H1 (cell line): Measurements from ENCODE around the gene TSHR. TPM values are rescaled to one million over a fixed set of nuclear protein-coding genes. Genes with fewer than 3 reads are reported as not detected.

Experiments used
- CTCF ChIA-PET: fragments of 300-600 bp; sonication (Branson Sonifier 250); formaldehyde crosslinking; loops from one replicate; lab custom pipeline; 2021; ENCODE audit not compliant: partially characterized antibody; lab: Charles Lee
- POLR2A ChIA-PET: fragments of 300-600 bp; sonication (Branson Sonifier 250); formaldehyde crosslinking; loops from one replicate; lab custom pipeline; 2021; ENCODE audit warnings: inconsistent platforms; ENCODE audit not compliant: partially characterized antibody; lab: Charles Lee
- DNase-seq, 2 experiments: peaks; one replicate each; pipeline versions ENCODE4 v3.0.0 to v3.0.0-alpha.2; 2010 to 2022; ENCODE audit warnings: low spot score in 2 of 2, low read depth in 1 of 2, mixed read lengths in 1 of 2
- FAIRE-seq: peaks from 2 replicates; lab custom pipeline; 2011; peaks lifted over from hg19 to GRCh38; lab: Jason Lieb, UNC
- H2AFZ ChIP-seq: 2 replicates; pipeline ENCODE4 v1.8.1; 2012; ENCODE audit warnings: low read length, inconsistent platforms
- H2AK5ac ChIP-seq: 2 replicates; pipeline ENCODE4 v1.6.1; 2013; ENCODE audit warnings: low read depth, low read length
- H2BK120ac ChIP-seq: replicated peaks from 2 replicates; pipeline ENCODE3; 2013; ENCODE audit warnings: low read depth, low read length, inconsistent platforms
- H2BK12ac ChIP-seq: 2 replicates; pipeline ENCODE4 v1.6.1; 2013; ENCODE audit warnings: low read depth, low read length
- H2BK15ac ChIP-seq: 2 replicates; pipeline ENCODE4 v1.6.1; 2013; ENCODE audit warnings: low read length
- H2BK20ac ChIP-seq: 2 replicates; pipeline ENCODE4 v1.6.1; 2013; ENCODE audit warnings: low read length
- H2BK5ac ChIP-seq: 2 replicates; pipeline ENCODE4 v1.6.1; 2013; ENCODE audit warnings: low read depth, low read length
- H3K14ac ChIP-seq: 2 replicates; pipeline ENCODE4 v1.6.1; 2013; ENCODE audit warnings: inconsistent platforms; ENCODE audit not compliant: insufficient read length
- H3K18ac ChIP-seq: 2 replicates; pipeline ENCODE4 v1.6.1; 2013; ENCODE audit warnings: low read length; ENCODE audit errors: extremely low read depth
- H3K23ac ChIP-seq: 2 replicates; pipeline ENCODE4 v1.6.1; 2013; ENCODE audit warnings: inconsistent platforms; ENCODE audit not compliant: insufficient read length
- H3K23me2 ChIP-seq: 2 replicates; pipeline ENCODE4 v1.6.1; 2013; ENCODE audit warnings: low read depth, low read length
- H3K27ac ChIP-seq: 2 replicates; pipeline ENCODE4 v1.6.1; 2011; ENCODE audit warnings: low read depth, low read length, inconsistent platforms
- H3K27me3 ChIP-seq, 4 experiments: replicated peaks in 1 of 4; 1 replicate in 1 of 4; 2 replicates in 3 of 4; pipeline versions ENCODE4 v1.6.1 to v1.8.1; 2011 to 2013; ENCODE audit warnings: low read length in 3 of 4, mild to moderate bottlenecking in 3 of 4, inconsistent platforms in 2 of 4, mixed read lengths in 2 of 4, moderate library complexity in 1 of 4; ENCODE audit not compliant: control insufficient read depth in 3 of 4, insufficient read depth in 3 of 4; ENCODE audit errors: extremely low read depth in 1 of 4
- H3K36me3 ChIP-seq, 4 experiments: 2 replicates each; pipeline versions ENCODE4 v1.6.1 to v1.8.1; 2011 to 2013; ENCODE audit warnings: mild to moderate bottlenecking in 4 of 4, low read length in 3 of 4, moderate library complexity in 2 of 4, control low read depth in 1 of 4, inconsistent platforms in 1 of 4; ENCODE audit not compliant: insufficient read depth in 4 of 4, control insufficient read depth in 2 of 4
- H3K4ac ChIP-seq: replicated peaks from 2 replicates; pipeline ENCODE3; 2013; ENCODE audit warnings: low read length, low read depth, mixed read lengths, inconsistent platforms; ENCODE audit not compliant: insufficient read length
- H3K4me1 ChIP-seq, 4 experiments: replicated peaks in 1 of 4; 1 replicate in 1 of 4; 2 replicates in 3 of 4; pipeline versions ENCODE4 v1.6.1 to v1.8.1; 2011 to 2013; ENCODE audit warnings: low read length in 3 of 4, inconsistent platforms in 2 of 4, mixed read lengths in 1 of 4; ENCODE audit not compliant: insufficient read depth in 4 of 4, control insufficient read depth in 3 of 4
- H3K4me2 ChIP-seq, 2 experiments: 2 replicates each; pipeline versions ENCODE4 v1.6.1 to v1.8.1; 2011 to 2013; ENCODE audit warnings: low read depth in 2 of 2, low read length in 2 of 2, control low read depth in 1 of 2, inconsistent platforms in 1 of 2, mild to moderate bottlenecking in 1 of 2; ENCODE audit not compliant: insufficient read depth in 1 of 2
- H3K4me3 ChIP-seq, 4 experiments: fragments of 200-600, 300-600 bp in 1 of 4; sonication (generic), shearing (Covaris generic), sonication (Bioruptor Twin) in 1 of 4; 2 replicates each; pipeline versions ENCODE4 v1.5.1 to v1.8.1; 2011 to 2016; ENCODE audit warnings: low read length in 4 of 4, low read depth in 3 of 4, control low read depth in 2 of 4, inconsistent platforms in 2 of 4, mild to moderate bottlenecking in 2 of 4, mixed read lengths in 1 of 4, moderate library complexity in 1 of 4; ENCODE audit not compliant: insufficient read depth in 2 of 4; ENCODE audit errors: extremely low read depth in 1 of 4
- H3K56ac ChIP-seq: replicated peaks from 2 replicates; pipeline ENCODE3; 2013; ENCODE audit warnings: low read depth, mild to moderate bottlenecking, mixed read lengths, low read length, inconsistent platforms; ENCODE audit not compliant: insufficient read length
- H3K79me1 ChIP-seq: 2 replicates; pipeline ENCODE4 v1.6.1; 2013; ENCODE audit warnings: low read depth, low read length, control low read depth
- H3K79me2 ChIP-seq, 2 experiments: 2 replicates each; pipeline versions ENCODE4 v1.6.1 to v1.8.1; 2012 to 2013; ENCODE audit warnings: low read length in 2 of 2, mild to moderate bottlenecking in 2 of 2, inconsistent platforms in 1 of 2; ENCODE audit not compliant: insufficient read depth in 2 of 2, control insufficient read depth in 1 of 2
- H3K9ac ChIP-seq, 4 experiments: replicated peaks in 1 of 4; 1 replicate in 1 of 4; 2 replicates in 3 of 4; pipeline versions ENCODE4 v1.6.1 to v1.8.1; 2011 to 2013; ENCODE audit warnings: low read depth in 3 of 4, low read length in 3 of 4, control low read depth in 2 of 4, mild to moderate bottlenecking in 2 of 4, moderate library complexity in 2 of 4, inconsistent platforms in 1 of 4; ENCODE audit errors: extremely low read depth in 1 of 4
- H3K9me3 ChIP-seq, 2 experiments: 2 replicates each; pipeline versions ENCODE4 v1.6.1 to v1.8.1; 2012 to 2013; ENCODE audit warnings: mild to moderate bottlenecking in 2 of 2, moderate library complexity in 2 of 2, control low read depth in 1 of 2, inconsistent platforms in 1 of 2, low read depth in 1 of 2, low read length in 1 of 2, mixed read lengths in 1 of 2; ENCODE audit not compliant: insufficient read depth in 2 of 2
- H4K20me1 ChIP-seq, 2 experiments: replicated peaks in 1 of 2; 2 replicates each; pipeline versions ENCODE3 to v1.8.1; 2011 to 2013; ENCODE audit warnings: inconsistent platforms in 2 of 2, low read length in 2 of 2, mild to moderate bottlenecking in 1 of 2; ENCODE audit not compliant: insufficient read depth in 2 of 2, control insufficient read depth in 1 of 2
- H4K5ac ChIP-seq: 2 replicates; pipeline ENCODE4 v1.6.1; 2013; ENCODE audit warnings: low read length, low read depth, mixed read lengths, inconsistent platforms; ENCODE audit not compliant: insufficient read length
- H4K8ac ChIP-seq: 2 replicates; pipeline ENCODE4 v1.8.0; 2013; ENCODE audit warnings: mild to moderate bottlenecking, moderate library complexity, low read length, inconsistent platforms; ENCODE audit not compliant: insufficient read depth; ENCODE audit errors: extremely low read depth
- H4K91ac ChIP-seq: replicated peaks from 2 replicates; pipeline ENCODE3; 2013; ENCODE audit warnings: low read length, mixed read lengths, inconsistent platforms; ENCODE audit not compliant: insufficient read length
- ASH2L ChIP-seq: fragments of 200-600, 300-600 bp; sonication (generic); IDR thresholded peaks from one replicate; pipeline ENCODE4 v1.7.1; 2017; ENCODE audit warnings: low read length
- BCL11A ChIP-seq, 2 experiments: IDR thresholded peaks; one replicate each; pipeline ENCODE4 v1.6.1; 2011; ENCODE audit warnings: low read depth in 2 of 2, low read length in 2 of 2, mild to moderate bottlenecking in 2 of 2
- CREB1 ChIP-seq: IDR thresholded peaks from 2 replicates; pipeline ENCODE4 v1.6.1; 2012; ENCODE audit warnings: inconsistent platforms
- HDAC2 ChIP-seq, 2 experiments: fragments of 300-600 bp in 1 of 2; sonication (generic) in 1 of 2; IDR thresholded peaks; 2 replicates each; pipeline ENCODE4 v1.6.1; 2011 to 2012; ENCODE audit warnings: low read depth in 2 of 2, low read length in 2 of 2, mild to moderate bottlenecking in 2 of 2, moderate library complexity in 2 of 2, borderline replicate concordance in 1 of 2, inconsistent platforms in 1 of 2
- JUN ChIP-seq: IDR thresholded peaks from 2 replicates; pipeline ENCODE4 v1.6.1; 2011; ENCODE audit warnings: low read depth, mild to moderate bottlenecking, improper control_type of control experiment, low read length
- KDM1A ChIP-seq: fragments of 200-600, 300-600 bp; sonication (generic); IDR thresholded peaks from 2 replicates; pipeline ENCODE4 v1.7.1; 2016; ENCODE audit warnings: mild to moderate bottlenecking, low read length, borderline replicate concordance
- POLR2AphosphoS5 ChIP-seq: IDR thresholded peaks from 2 replicates; pipeline ENCODE4 v1.6.1; 2011; ENCODE audit warnings: low read depth, low read length
- RXRA ChIP-seq: IDR thresholded peaks from 2 replicates; pipeline ENCODE4 v1.6.1; 2011; ENCODE audit warnings: low read depth, mild to moderate bottlenecking, low read length, moderate library complexity; ENCODE audit not compliant: insufficient read depth
- SAP30 ChIP-seq: fragments of 300-600 bp; sonication (generic); IDR thresholded peaks from 2 replicates; pipeline ENCODE4 v1.7.1; 2012; ENCODE audit warnings: low read length, moderate library complexity, mild to moderate bottlenecking, inconsistent platforms; ENCODE audit not compliant: insufficient read depth, insufficient replicate concordance
- SUZ12 ChIP-seq: fragments of 200-600 bp; sonication (generic); IDR thresholded peaks from 2 replicates; pipeline ENCODE4 v1.6.1; 2012; ENCODE audit warnings: mild to moderate bottlenecking, inconsistent platforms, low read length, moderate library complexity, mixed read lengths
- TBP ChIP-seq: IDR thresholded peaks from 2 replicates; pipeline ENCODE4 v1.6.1; 2011; ENCODE audit warnings: low read depth, low read length, improper control_type of control experiment
- WGBS, 2 experiments: shearing (Covaris generic) in 1 of 2; methylation state at CpG; one replicate each; pipeline versions ENCODE4 v1.1.6 to v1.1.7; 2013 to 2015; ENCODE audit warnings: low lambda C conversion rate in 2 of 2, mixed read lengths in 2 of 2, inconsistent platforms in 1 of 2, low coverage in 1 of 2, missing lambda C conversion rate in 1 of 2; ENCODE audit not compliant: insufficient replicate concordance in 2 of 2, insufficient coverage in 1 of 2, insufficient read length in 1 of 2; ENCODE audit errors: extremely low coverage in 1 of 2, missing lambda C conversion rate in 1 of 2; 5-methylcytosine and 5-hydroxymethylcytosine counted together
- polyA plus RNA-seq, 7 experiments: library from polyadenylated mRNA; depleted of rRNA in 3 of 7; stranded (reverse) in 5 of 7; unstranded in 2 of 7; fragments of >200 nt in 5 of 7; fragments of 200-250 nt in 2 of 7; gene quantifications; 1 replicate in 5 of 7; 2 replicates in 1 of 7; 4 replicates in 1 of 7; pipeline versions ENCODE4 v1.2.1 to v1.2.3, GENCODE V29; 2011 to 2013; ENCODE audit warnings: missing spikeins in 2 of 7, mixed read lengths in 2 of 7
- total RNA-seq: library from RNA; stranded (reverse); fragmentation: NEBNext Ultra II Directional; extraction: Animal tissue kit (Norgen Biotek cat#: 25700); gene quantifications from 2 replicates; pipeline ENCODE4 v1.2.1, GENCODE V29; 2021

Gene TSHR
- total and polyA plus RNA-seq, 2 of the 8 experiments (the other 6 are each of a cell fraction or from before 2014, with no cell fraction given) = 0.27 TPM; not detected in 1

DNA sequence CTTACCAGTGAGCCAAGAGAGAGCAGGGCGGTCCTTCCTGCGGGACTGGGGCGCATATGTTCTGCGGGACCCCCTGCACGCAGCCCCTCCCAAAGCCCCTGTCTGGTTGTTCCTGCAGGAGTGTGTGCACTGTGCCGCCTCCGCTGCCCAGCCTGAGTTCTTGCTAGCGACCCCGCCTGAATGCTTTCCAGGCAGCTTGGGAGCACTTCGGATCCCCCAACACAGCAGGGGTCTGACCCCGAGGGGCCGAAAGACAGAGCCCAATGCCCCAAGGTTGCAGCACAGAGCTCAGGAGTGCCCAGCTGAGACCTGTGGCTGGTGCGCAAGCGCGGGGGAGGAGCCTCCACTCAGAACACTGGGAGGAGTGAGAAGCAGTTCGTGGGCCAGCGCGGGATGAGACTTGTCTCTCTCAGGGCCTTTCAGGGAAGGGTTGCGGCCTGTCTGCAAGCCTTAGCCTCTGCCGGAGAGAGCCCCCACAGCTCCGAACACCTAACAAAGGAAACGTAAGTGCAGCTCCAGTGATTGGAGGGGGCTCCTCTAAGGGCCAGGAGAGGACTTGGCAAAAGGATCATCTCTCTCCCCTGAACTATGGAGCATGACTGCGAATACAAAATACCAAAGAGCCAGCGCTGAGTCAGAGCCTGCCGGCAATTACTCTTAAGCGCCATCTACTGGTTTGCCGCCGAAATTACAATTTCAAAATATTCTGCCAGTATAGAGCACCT is 214.8 kb downstream of the TSHR start:
- Histone ChIP-seq H3K4me2 (peak overlapping the region; percentile 75 to 95), H3K27ac (peak overlapping the region; percentile 85), H4K20me1 (no peaks in the 10 kb centered on the region), H3K9ac (peak overlapping the region; percentile 61 to 81 (median 76)), H3K27me3 (no peaks in the 10 kb centered on the region), H3K36me3 (no peaks in the 10 kb centered on the region; a peak in 1 of 8 replicates), H3K4me3 (peak overlapping the region; percentile 49 to 85 (median 83)), H2BK15ac (peak overlapping the region; percentile 97; the same call in 1 of the 2 replicates), H3K23ac (no peak overlapping the region), H3K23me2 (peaks cover 5% of the 10 kb centered on the region; the same call in 1 of the 2 replicates), H3K56ac (peak overlapping the region; percentile 34), H3K79me1 (no peaks in the 10 kb centered on the region), H4K5ac (peak overlapping the region; percentile 90), H2BK20ac (no peak overlapping the region), H2BK120ac (peak overlapping the region; percentile 36), H3K4ac (peak overlapping the region; percentile 44), H4K91ac (peak overlapping the region; percentile 96), H3K79me2 (no peaks in the 10 kb centered on the region), H3K9me3 (no peaks in the 10 kb centered on the region), H3K14ac (no peak overlapping the region), H2AFZ (peak overlapping the region; percentile 95), H2BK12ac (peak overlapping the region; percentile 56; the same call in 1 of the 2 replicates), H4K8ac (peak overlapping the region; percentile 92), H2BK5ac (peak overlapping the region; percentile 95), H3K18ac (peak overlapping the region; percentile 100), H2AK5ac (no peak overlapping the region), H3K4me1 (peaks cover 0 to 5% (median 0%) of the 10 kb centered on the region in 4 experiments; a peak in 2 of 7 replicates)
- POLR2A ChIA-PET = interaction anchor here (0.7 to 3.0 kb wide), 6 partner anchors 25 to 99 kb away, joined by 3 to 15 read pairs (median 3); partner anchors contain the start of gene GTF2A1
- CTCF ChIA-PET = interaction anchor here (0.7 to 4.5 kb wide), 39 partner anchors 10 to 323 kb away, joined by 3 to 65 read pairs (median 4); partner anchors contain the start of gene TSHR
- DNase-seq (peak; percentile 43 to 86), FAIRE-seq (peak; percentile 79)
- WGBS, 2 experiments = 2% methylated on average over 25 of the region's 28 CpGs; no CpG with 5 or more reads in 1 of the 2 experiments
- TF ChIP-seq HDAC2 (IDR thresholded peaks at IDR 0.05; ENCODE audit: borderline replicate concordance in 1 of 2, low read depth in 2 of 2, low read length in 2 of 2) (no peak), KDM1A (no peak), RXRA (0 out of 2 replicates have a peak, but pooled peaks have one; percentile 60), ASH2L (peak; percentile 93), JUN (peak; percentile 64; the same call in 1 of the 2 replicates), SAP30 (no peak), BCL11A (IDR thresholded peaks at IDR 0.05; ENCODE audit: low read depth in 2 of 2, low read length in 2 of 2) (no peak), CREB1 (no peak), SUZ12 (no peak), POLR2AphosphoS5 (peak; percentile 82; the same call in 1 of the 2 replicates), TBP (peak; percentile 51; the same call in 1 of the 2 replicates)
